HG02938 (cell line): ENCODE measurements around the gene NT5DC2.

Source experiments
- ATAC-seq: cut with Tn5 transposase; IDR thresholded peaks from one replicate; pipeline ENCODE4 v1.9.1; 2021; ENCODE audit warnings: mild to moderate bottlenecking, moderate library complexity; ENCODE audit not compliant: unreplicated experiment

Gene NT5DC2

GRCh38 chr3:52533623-52534280, at the start of gene NT5DC2:
Gene NT5DC2, minus strand, starts transcription at chr3:52533857. Its CDS starts 120 bp downstream, at chr3:52533737.
- ATAC-seq = no peak

GRCh38 chr3:52574056-52574965, 40.7 kb upstream of the NT5DC2 start:
- no peak for ATAC-seq

GRCh38 chr3:52572221-52572620, 38.6 kb upstream of the NT5DC2 start:
- ATAC-seq = no peak

GRCh38 chr3:52570076-52570475, 36.4 kb upstream of the NT5DC2 start:
- no peak for ATAC-seq

- no peak for ATAC-seq
These were observed 34.4 kb upstream of the NT5DC2 start for GRCh38 chr3:52568069-52568468.

- ATAC-seq = no peak
These were observed 30.3 kb upstream of the NT5DC2 start for GRCh38 chr3:52563984-52564383.

GRCh38 chr3:52561028-52561747, 27.5 kb upstream of the NT5DC2 start:
- ATAC-seq = no peak

- no peak for ATAC-seq
These were observed 24.8 kb upstream of the NT5DC2 start for GRCh38 chr3:52558436-52558835.

- no peak for ATAC-seq
These were observed 23.6 kb upstream of the NT5DC2 start for GRCh38 chr3:52557011-52557960.

- ATAC-seq = no peak
These were observed 21.4 kb upstream of the NT5DC2 start for GRCh38 chr3:52555056-52555455.

- no peak for ATAC-seq
These were observed 20.5 kb upstream of the NT5DC2 start for GRCh38 chr3:52554026-52554755.

GRCh38 chr3:52552089-52552488, 18.4 kb upstream of the NT5DC2 start:
- ATAC-seq = no peak

GRCh38 chr3:52551118-52551517, 17.5 kb upstream of the NT5DC2 start:
- ATAC-seq = no peak

GRCh38 chr3:52547143-52547542, 13.5 kb upstream of the NT5DC2 start:
- no peak for ATAC-seq

GRCh38 chr3:52546111-52546901, 12.6 kb upstream of the NT5DC2 start:
- no peak for ATAC-seq

- ATAC-seq = no peak
These were observed 11.3 kb upstream of the NT5DC2 start for GRCh38 chr3:52544937-52545336.

- no peak for ATAC-seq
These were observed 7.4 kb upstream of the NT5DC2 start for GRCh38 chr3:52541050-52541449.

GRCh38 chr3:52539010-52539653, 5.5 kb upstream of the NT5DC2 start:
- ATAC-seq = no peak
